ENCODE results near the gene HSD17B11.
A peak's percentile ranks its signal among the peaks of the same experiment; 100 is the strongest.

Gene HSD17B11

DNA sequence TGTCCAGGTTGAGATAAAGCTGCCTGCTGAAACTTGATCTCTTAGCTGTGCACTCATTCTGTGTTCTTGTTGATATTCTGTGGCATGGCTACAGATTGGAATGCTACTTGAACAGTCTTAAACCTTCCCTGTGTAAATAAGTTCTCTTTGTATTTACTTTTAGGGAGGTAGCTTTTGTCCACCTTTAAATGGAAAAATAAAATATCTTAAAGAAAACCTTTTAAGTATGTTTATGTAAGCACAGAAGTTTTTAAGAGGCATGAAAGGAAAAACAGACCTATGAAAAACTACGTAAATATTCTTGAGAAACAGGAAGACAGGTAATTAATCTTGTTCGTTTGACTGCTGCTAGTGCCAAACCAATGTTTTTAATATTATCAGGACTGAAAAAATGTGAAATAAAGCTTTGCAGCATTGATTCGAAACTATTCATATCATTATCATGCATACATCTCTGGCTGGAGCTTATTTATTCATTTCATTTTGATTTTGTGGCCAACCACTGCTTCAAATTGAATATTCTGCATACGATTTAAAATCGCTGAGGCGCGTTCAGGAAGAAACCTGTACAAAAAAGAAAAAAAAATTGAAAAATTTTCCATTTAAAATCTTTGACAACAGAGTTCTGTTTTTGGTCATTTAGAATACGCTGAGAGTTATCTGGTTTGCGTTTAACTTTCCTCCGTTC is 86.1 kb downstream of the HSD17B11 start (continued):
- TF ChIP-seq, protein P1, sequence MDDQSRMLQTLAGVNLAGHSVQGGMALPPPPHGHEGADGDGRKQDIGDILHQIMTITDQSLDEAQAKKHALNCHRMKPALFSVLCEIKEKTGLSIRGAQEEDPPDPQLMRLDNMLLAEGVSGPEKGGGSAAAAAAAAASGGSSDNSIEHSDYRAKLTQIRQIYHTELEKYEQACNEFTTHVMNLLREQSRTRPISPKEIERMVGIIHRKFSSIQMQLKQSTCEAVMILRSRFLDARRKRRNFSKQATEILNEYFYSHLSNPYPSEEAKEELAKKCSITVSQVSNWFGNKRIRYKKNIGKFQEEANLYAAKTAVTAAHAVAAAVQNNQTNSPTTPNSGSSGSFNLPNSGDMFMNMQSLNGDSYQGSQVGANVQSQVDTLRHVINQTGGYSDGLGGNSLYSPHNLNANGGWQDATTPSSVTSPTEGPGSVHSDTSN (CRISPR knock-in tag; IDR thresholded peaks at IDR 0.05): no peak
- TF ChIP-seq, protein P2, sequence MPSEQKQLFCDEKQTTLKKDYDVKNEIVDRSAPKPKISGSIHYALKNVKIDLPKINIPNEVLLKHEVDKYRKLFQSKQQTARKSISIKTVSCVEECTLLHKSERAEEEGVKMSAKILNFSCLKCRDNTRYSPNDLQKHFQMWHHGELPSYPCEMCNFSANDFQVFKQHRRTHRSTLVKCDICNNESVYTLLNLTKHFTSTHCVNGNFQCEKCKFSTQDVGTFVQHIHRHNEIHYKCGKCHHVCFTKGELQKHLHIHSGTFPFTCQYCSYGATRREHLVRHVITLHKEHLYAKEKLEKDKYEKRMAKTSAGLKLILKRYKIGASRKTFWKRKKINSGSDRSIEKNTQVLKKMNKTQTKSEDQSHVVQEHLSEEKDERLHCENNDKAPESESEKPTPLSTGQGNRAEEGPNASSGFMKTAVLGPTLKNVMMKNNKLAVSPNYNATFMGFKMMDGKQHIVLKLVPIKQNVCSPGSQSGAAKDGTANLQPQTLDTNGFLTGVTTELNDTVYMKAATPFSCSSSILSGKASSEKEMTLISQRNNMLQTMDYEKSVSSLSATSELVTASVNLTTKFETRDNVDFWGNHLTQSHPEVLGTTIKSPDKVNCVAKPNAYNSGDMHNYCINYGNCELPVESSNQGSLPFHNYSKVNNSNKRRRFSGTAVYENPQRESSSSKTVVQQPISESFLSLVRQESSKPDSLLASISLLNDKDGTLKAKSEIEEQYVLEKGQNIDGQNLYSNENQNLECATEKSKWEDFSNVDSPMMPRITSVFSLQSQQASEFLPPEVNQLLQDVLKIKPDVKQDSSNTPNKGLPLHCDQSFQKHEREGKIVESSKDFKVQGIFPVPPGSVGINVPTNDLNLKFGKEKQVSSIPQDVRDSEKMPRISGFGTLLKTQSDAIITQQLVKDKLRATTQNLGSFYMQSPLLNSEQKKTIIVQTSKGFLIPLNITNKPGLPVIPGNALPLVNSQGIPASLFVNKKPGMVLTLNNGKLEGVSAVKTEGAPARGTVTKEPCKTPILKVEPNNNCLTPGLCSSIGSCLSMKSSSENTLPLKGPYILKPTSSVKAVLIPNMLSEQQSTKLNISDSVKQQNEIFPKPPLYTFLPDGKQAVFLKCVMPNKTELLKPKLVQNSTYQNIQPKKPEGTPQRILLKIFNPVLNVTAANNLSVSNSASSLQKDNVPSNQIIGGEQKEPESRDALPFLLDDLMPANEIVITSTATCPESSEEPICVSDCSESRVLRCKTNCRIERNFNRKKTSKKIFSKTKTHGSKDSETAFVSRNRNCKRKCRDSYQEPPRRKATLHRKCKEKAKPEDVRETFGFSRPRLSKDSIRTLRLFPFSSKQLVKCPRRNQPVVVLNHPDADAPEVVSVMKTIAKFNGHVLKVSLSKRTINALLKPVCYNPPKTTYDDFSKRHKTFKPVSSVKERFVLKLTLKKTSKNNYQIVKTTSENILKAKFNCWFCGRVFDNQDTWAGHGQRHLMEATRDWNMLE (tag by site-specific recombination; conservative IDR thresholded peaks at IDR 0.05; ENCODE audit: low read depth): no peak
- TF ChIP-seq ZNF501 (tag by site-specific recombination; IDR thresholded peaks at IDR 0.05) (0 out of 2 replicates have a peak, but pooled peaks have one; percentile 46), TCF7L2 (IDR thresholded peaks at IDR 0.05; ENCODE audit: borderline replicate concordance, low read depth, low read length) (peak; percentile 42; the same call in 1 of the 2 replicates), FEZF1 (tag by site-specific recombination; IDR thresholded peaks at IDR 0.05) (peak; percentile 46; the same call in 1 of the 2 replicates), ZFP37 (tag by site-specific recombination; IDR thresholded peaks at IDR 0.05) (no peak)

DNA sequence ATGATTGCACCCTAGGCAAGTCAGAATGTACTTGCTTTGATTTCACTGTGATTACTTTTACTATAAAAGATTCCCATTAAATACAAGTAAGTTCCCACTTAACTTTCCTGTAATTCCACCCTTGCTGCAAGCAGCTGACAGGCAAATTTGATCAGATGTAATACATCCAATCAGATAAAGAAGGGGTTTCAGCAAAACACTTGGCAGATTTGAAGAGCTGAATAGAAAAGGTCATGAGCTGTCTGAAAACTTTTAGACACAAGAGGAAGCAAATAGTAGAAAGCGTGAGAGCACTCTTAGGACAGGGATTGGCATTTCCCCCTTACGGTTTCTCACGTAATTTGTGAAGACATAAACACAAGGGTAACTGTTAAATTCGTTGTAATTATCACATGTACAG is 91.1 kb downstream of the HSD17B11 start:
- H3K36me3 ChIP-seq (ENCODE audit: control insufficient read depth in 2 of 2, insufficient read depth in 1 of 2, low read length in 2 of 2): no peaks in the 10 kb centered on the region
- ChIA-PET POLR2A (no interaction called here), CTCF (no interaction called here)
- H3K4me3 ChIP-seq (ENCODE audit: low read depth, low read length): no peak overlapping the region
- H3K4me1 ChIP-seq (ENCODE audit: control insufficient read depth, insufficient read depth, low read length): no peaks in the 10 kb centered on the region; the same call in 1 of the 2 replicates
- no peaks in the 10 kb centered on the region for H3K9me3 ChIP-seq (ENCODE audit: control insufficient read depth, insufficient read depth, low read depth, low read length)
- TF ChIP-seq, protein P3, sequence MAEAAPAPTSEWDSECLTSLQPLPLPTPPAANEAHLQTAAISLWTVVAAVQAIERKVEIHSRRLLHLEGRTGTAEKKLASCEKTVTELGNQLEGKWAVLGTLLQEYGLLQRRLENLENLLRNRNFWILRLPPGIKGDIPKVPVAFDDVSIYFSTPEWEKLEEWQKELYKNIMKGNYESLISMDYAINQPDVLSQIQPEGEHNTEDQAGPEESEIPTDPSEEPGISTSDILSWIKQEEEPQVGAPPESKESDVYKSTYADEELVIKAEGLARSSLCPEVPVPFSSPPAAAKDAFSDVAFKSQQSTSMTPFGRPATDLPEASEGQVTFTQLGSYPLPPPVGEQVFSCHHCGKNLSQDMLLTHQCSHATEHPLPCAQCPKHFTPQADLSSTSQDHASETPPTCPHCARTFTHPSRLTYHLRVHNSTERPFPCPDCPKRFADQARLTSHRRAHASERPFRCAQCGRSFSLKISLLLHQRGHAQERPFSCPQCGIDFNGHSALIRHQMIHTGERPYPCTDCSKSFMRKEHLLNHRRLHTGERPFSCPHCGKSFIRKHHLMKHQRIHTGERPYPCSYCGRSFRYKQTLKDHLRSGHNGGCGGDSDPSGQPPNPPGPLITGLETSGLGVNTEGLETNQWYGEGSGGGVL (tag by site-specific recombination; IDR thresholded peaks at IDR 0.05): no peak
- TF ChIP-seq ZNF16 (tag by site-specific recombination; IDR thresholded peaks at IDR 0.05; ENCODE audit: low read depth) (no peak), ZNF146 (tag by site-specific recombination; IDR thresholded peaks at IDR 0.05) (no peak), ZBTB21 (tag by site-specific recombination; IDR thresholded peaks at IDR 0.05) (no peak), MYNN (tag by site-specific recombination; IDR thresholded peaks at IDR 0.05; ENCODE audit: borderline replicate concordance) (no peak), ZNF23 (tag by site-specific recombination; IDR thresholded peaks at IDR 0.05; ENCODE audit: borderline replicate concordance) (no peak), ZNF529 (tag by site-specific recombination; IDR thresholded peaks at IDR 0.05; ENCODE audit: insufficient replicate concordance) (no peak), ZNF211 (tag by site-specific recombination; IDR thresholded peaks at IDR 0.05; ENCODE audit: low read depth) (no peak), ZNF223 (tag by site-specific recombination; IDR thresholded peaks at IDR 0.05) (no peak), ZNF184 (tag by site-specific recombination; IDR thresholded peaks at IDR 0.05) (no peak), ZNF423 (tag by site-specific recombination; IDR thresholded peaks at IDR 0.05) (no peak), IKZF3 (tag by site-specific recombination; IDR thresholded peaks at IDR 0.05) (no peak), ZNF600 (tag by site-specific recombination; IDR thresholded peaks at IDR 0.05) (no peak), ZNF514 (tag by site-specific recombination; IDR thresholded peaks at IDR 0.05) (no peak), ZNF10 (tag by site-specific recombination; IDR thresholded peaks at IDR 0.05) (no peak), ZNF777 (tag by site-specific recombination; IDR thresholded peaks at IDR 0.05; ENCODE audit: borderline replicate concordance) (no peak)
- TF ChIP-seq, protein P1 (CRISPR knock-in tag; IDR thresholded peaks at IDR 0.05): no peak
- TF ChIP-seq, protein P4, sequence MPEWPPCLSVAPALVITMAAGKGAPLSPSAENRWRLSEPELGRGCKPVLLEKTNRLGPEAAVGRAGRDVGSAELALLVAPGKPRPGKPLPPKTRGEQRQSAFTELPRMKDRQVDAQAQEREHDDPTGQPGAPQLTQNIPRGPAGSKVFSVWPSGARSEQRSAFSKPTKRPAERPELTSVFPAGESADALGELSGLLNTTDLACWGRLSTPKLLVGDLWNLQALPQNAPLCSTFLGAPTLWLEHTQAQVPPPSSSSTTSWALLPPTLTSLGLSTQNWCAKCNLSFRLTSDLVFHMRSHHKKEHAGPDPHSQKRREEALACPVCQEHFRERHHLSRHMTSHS (tag by site-specific recombination; IDR thresholded peaks at IDR 0.05): no peak
- TF ChIP-seq, protein P5, sequence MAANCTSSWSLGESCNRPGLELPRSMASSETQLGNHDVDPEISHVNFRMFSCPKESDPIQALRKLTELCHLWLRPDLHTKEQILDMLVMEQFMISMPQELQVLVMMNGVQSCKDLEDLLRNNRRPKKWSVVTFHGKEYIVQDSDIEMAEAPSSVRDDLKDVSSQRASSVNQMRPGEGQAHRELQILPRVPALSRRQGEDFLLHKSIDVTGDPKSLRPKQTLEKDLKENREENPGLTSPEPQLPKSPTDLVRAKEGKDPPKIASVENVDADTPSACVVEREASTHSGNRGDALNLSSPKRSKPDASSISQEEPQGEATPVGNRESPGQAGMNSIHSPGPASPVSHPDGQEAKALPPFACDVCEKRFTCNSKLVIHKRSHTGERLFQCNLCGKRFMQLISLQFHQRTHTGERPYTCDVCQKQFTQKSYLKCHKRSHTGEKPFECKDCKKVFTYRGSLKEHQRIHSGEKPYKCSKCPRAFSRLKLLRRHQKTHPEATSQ (tag by site-specific recombination; IDR thresholded peaks at IDR 0.05): no peak
- H3K27ac ChIP-seq (ENCODE audit: extremely low read depth, low read depth, low read length): no peak overlapping the region

Measured in HEK293 (cell line).